Stimulated activated CD4-positive, alpha-beta T cell treated with anti-CD3 and anti-CD28 coated beads, Interleukin-1b, Interleukin-23, amount 100 ng/mL, for 48 hours (primary cell): ENCODE measurements around the gene WNT7A.

Experiments used
- DNase-seq: peaks from one replicate; pipeline ENCODE4 v3.0.0-alpha.2; 2020

WNT7A gene

GRCh38 chr3:13844911-13845310 lies 35.0 kb downstream of the WNT7A start:
- DNase-seq, result no peak

- no peak for DNase-seq
Measured at GRCh38 chr3:13844286-13844685, 35.6 kb downstream of the WNT7A start.

DNA sequence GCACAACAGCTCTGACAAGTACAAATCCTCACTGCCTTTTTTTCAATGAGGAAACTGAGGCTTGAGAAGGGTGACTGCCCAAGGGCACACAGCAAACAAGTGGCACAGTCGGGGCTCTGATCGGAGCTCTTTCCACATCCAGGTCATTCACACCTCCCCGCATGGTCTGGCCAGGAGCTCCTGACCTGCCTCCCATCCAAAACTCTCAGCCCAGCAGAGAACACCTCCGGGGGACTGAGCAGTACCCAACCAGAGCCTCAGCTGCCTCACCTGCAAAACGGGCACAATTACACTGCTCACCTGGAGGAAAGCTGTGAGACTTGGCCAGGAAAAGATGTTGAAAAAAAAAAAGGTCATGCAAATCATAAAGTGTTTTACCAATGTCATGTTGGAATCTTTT lies 36.5 kb downstream of the WNT7A start:
- no peak for DNase-seq

GRCh38 chr3:13842226-13842625 lies 37.6 kb downstream of the WNT7A start:
- no peak for DNase-seq

GRCh38 chr3:13841826-13842225 lies 38.0 kb downstream of the WNT7A start:
- no peak for DNase-seq

DNA sequence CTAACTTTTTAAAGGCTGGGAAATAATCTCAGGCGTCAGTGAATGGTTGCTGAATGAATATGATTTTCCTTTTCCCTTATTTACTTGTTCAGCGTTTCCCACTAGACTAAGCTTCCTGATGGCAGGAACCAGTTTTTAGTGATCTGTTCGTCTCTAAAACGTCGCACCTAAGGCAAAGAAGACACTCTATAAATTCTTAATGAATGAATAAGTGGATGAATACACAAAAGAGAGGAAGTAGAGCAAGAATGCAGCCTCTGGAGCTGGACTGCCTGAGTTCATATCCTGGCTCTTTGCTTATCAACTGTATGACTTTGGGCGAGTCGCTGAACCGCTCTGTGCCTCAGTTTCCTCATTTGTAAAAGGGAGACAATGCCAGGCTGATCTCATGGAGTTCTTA lies 38.7 kb downstream of the WNT7A start:
- DNase-seq, result no peak

DNA sequence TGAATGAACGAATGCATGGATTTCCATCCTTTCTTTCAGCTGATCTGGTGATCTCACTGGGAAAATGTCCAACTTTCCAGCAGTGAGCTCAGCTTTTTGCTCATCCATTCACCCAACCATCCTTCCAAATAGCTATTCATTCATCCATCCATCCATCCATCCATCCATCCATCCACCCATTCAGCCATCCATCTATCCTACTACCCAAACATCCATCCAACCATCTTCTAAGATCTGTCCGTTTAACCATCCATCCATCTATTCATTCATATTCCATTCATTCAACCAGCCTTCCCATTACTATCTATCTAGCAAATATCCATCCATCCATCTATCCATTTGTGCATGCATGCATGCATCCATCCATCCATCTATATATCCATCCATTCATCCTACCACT lies 39.4 kb downstream of the WNT7A start:
- no peak for DNase-seq

- DNase-seq, result no peak
Measured at GRCh38 chr3:13839726-13840340, 40.0 kb downstream of the WNT7A start.

- DNase-seq, result no peak
Measured at GRCh38 chr3:13839253-13839652, 40.6 kb downstream of the WNT7A start.

- no peak for DNase-seq
Measured at GRCh38 chr3:13838421-13838820, 41.5 kb downstream of the WNT7A start.

- no peak for DNase-seq
Measured at GRCh38 chr3:13837751-13838150, 42.1 kb downstream of the WNT7A start.

GRCh38 chr3:13836658-13837587 lies 42.9 kb downstream of the WNT7A start:
- DNase-seq, result no peak

DNA sequence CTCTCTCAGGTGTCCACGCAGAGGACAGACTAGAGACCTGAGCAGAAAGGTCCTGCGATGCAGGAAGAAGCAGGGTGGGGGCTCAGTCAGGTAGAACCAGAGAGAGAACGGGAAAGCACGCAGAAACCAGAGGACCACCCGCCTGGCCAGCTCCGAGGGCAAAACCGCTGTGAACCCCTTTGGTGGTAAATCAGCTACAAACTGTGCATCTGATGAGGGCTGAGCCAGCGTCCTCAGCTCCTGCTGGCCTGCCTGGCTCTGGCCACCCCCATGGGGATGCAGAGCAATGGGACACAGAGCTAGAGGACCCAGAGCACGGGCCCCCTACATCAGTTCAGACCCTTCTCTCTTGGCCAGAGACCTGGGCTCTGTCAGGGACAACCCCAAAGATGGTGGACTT lies 44.6 kb downstream of the WNT7A start:
- no peak for DNase-seq

GRCh38 chr3:13834258-13835035 lies 45.4 kb downstream of the WNT7A start:
- DNase-seq, result no peak

DNA sequence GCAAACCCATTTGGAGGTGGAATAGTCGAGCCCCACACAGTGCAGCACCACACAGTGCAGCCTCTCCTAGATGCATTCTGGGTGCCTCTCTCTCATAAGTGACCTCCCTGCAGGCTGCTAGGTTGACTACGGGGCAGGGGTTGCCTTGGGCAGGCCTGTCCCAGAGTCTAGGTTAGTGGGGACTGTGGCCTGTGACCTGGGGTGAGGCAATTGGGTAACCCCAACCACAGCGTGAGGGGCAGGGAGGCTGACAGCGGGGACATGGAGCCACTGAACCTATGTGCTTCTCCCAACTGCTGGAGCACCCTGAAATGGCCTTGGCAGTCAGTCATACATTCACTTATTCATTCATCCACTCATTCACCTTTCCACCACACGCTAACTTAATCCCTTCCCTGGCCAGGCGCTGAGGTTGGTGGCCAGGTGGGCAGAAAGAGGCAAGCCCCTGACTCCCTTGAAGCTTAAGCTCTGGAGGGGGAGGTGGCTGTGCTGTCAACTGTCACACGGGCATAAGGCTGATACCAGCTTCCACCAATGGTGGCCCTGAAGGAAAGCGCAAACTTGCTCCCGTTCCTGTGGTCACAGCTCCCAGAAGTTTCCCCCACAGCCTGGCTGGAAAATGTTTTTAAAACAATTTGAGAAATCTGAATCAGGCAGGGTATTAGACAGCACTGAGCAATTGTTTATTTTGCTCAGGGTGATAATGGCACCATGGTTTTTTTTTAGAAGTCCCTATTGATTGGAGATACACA lies 46.2 kb downstream of the WNT7A start:
- no peak for DNase-seq

DNA sequence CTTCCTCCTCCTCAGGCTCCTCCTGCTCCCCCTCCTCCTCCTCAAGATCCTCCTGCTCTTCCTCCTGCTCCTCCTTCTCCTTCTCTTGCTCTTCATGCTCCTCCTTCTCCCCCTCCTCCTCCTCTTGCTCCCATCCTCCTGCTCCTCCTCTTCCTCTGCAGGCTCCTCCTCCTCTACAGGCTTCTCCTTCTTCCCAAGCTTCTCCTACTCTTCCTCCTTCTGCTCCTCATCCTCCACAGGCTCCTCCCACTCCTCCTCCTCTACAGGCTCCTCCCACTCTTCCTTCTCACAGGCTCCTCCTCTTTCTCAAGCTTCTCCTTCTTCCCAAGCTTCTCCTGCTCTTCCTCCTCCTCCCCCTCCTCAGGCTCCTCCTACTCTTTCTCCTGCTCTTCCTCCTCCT lies 47.7 kb downstream of the WNT7A start:
- no peak for DNase-seq

DNA sequence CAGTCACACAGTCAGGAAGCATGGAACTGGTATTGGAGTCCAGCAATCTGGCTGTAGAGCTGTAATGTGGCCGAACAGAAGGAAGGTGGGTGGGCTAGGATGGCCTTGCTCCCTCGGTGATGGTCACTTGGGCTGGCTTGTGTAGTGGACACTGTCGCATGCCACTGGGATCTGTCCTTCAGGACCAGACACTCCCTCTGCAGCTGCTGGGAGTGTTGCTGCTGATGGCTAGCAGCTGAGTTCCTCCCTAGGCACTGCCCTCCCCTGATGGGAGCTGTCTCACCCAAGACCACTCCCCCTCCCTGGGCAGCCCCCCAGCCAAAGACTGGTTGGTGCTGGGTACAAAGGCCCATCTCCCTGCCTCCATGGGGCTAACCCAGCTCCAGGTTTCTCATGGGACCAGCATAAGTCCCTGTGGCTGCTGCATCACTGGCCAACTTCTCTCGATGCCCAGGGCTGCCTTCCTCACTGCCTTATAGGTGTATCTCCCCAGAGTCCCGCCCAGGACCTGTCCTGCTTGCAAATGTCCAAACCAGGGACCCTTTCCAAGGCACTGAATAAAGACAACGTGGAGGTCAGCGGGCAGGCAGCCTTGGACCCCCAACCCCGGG lies 48.4 kb downstream of the WNT7A start:
- no peak for DNase-seq

DNA sequence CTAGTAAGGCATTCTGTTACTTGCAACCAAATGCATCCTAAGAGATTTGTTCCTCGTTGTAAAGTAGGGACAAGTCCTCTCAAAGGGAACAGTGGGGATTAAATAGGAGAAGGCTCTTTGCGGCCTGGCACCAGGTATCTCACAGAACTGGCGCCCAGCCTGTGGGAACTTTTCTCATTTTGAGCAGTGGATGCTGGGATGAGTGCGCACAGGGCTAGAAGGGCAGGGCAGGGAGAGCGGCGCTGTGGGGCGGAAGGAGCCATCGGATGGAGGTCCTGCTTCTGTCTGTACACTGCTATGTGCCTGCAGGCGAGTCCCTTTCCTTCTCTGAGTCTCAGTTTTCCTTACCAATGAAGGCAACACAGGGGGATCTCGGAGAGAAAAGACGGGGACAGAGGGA lies 50.6 kb downstream of the WNT7A start:
- no peak for DNase-seq

DNA sequence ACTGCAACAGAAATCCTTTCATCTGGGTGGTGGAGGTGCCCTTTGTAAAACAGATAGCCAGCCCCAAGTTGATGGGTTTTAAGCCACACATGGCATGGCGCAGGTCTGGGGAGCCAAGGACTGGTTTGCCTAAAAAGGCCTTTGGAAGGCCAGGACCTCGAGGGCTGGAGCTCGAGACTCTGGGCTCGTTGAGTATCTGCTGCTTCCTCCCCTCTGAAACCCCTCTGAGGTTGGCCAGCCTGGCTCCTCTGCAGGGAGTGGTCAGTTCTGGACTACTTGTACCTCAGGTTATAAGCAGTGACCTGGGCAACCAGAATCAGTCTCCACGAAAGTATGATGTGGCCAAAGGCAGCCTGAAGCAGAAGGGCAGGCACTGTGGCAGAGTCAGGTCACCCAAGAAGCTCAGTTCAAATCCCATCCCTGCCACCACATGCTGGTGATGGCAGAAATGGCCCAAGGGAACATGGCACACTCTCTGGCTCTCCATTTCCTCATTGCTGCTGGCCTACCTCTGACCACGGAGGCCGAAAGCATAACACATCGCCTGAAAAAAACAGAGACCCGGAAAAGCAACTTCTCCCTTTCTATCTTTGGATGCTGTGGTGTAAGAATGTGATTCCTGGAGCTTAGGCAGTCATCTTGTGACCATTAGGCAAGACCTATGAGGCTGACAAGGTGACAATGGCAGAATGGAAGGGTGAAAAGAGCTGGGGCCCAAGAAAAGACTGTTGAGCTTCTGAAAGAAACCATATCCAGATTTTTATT lies 51.2 kb downstream of the WNT7A start:
- DNase-seq, result no peak

- no peak for DNase-seq
Measured at GRCh38 chr3:13827699-13828098, 52.2 kb downstream of the WNT7A start.

DNA sequence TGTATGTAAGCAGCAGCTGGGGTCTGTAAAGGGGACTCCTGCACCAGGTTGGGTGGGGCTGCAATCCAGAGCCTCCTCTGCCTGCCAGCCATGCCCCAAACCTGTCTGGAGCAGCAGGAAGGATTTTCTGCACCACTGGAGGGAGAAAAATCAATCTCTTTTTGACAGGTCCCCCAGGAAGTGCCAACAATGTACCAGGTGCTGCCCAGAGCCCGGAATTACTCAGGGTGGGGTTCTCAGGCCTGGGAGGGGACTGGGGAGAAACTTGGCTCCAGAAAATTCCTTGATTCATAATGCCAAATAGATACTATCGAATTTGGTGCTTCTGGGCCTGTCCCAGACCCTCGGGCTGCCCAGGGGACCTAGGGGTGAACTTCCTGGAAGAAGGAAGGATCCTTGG lies 52.6 kb downstream of the WNT7A start:
- no peak for DNase-seq

- no peak for DNase-seq
Measured at GRCh38 chr3:13826672-13827071, 53.2 kb downstream of the WNT7A start.
